IMR-90 (cell line): ENCODE data around the gene CENPX.

ENCODE experiments used
- CEBPB ChIP-seq: IDR thresholded peaks from 2 replicates; pipeline ENCODE4 v1.6.1; 2012; ENCODE audit warnings: low read depth, low read length, improper control_type of control experiment
- FOS ChIP-seq: fragments of 150-350 bp; IDR thresholded peaks from 2 replicates; pipeline ENCODE4 v1.6.1; 2016; ENCODE audit warnings: low read depth, low read length
- MAFK ChIP-seq: IDR thresholded peaks from 2 replicates; pipeline ENCODE4 v1.6.1; 2012; ENCODE audit warnings: low read depth, low read length, improper control_type of control experiment
- MAZ ChIP-seq: IDR thresholded peaks from 2 replicates; pipeline ENCODE4 v1.6.1; 2012; ENCODE audit warnings: low read depth, mild to moderate bottlenecking, low read length, improper control_type of control experiment, moderate library complexity, borderline replicate concordance
- MXI1 ChIP-seq: IDR thresholded peaks from 2 replicates; pipeline ENCODE4 v1.6.1; 2012; ENCODE audit warnings: low read depth, mild to moderate bottlenecking, low read length, moderate library complexity, borderline replicate concordance
- POLR2A ChIP-seq: IDR thresholded peaks from 2 replicates; pipeline ENCODE4 v1.6.1; 2012; ENCODE audit warnings: mild to moderate bottlenecking, low read depth, low read length
- RAD21 ChIP-seq: IDR thresholded peaks from 2 replicates; pipeline ENCODE4 v1.6.1; 2012; ENCODE audit warnings: low read length, improper control_type of control experiment
- RCOR1 ChIP-seq: IDR thresholded peaks from 2 replicates; pipeline ENCODE4 v1.6.1; 2012; ENCODE audit warnings: mild to moderate bottlenecking, low read length, improper control_type of control experiment; ENCODE audit not compliant: insufficient replicate concordance
- SMC3 ChIP-seq: fragments of 150-350 bp; IDR thresholded peaks from 2 replicates; pipeline ENCODE4 v1.6.1; 2016; ENCODE audit warnings: low read depth, mild to moderate bottlenecking, antibody characterized with exemption, low read length, moderate library complexity
- TF ChIP-seq, protein P1 (sequence below): conservative IDR thresholded peaks from 2 replicates; pipeline ENCODE4 v1.5.1; 2012; ENCODE audit warnings: mild to moderate bottlenecking, low read depth, low read length, improper control_type of control experiment
- TF ChIP-seq, protein P2 (sequence below): fragments of 150-350 bp; IDR thresholded peaks from 2 replicates; pipeline ENCODE4 v1.6.1; 2017; ENCODE audit warnings: mild to moderate bottlenecking, antibody characterized with exemption, low read length, low read depth
- TF ChIP-seq, protein P3 (sequence below): fragments of 150-350 bp; IDR thresholded peaks from 2 replicates; pipeline ENCODE4 v1.6.1; 2016; ENCODE audit warnings: low read depth, mild to moderate bottlenecking, low read length, moderate library complexity, borderline replicate concordance

DNA sequence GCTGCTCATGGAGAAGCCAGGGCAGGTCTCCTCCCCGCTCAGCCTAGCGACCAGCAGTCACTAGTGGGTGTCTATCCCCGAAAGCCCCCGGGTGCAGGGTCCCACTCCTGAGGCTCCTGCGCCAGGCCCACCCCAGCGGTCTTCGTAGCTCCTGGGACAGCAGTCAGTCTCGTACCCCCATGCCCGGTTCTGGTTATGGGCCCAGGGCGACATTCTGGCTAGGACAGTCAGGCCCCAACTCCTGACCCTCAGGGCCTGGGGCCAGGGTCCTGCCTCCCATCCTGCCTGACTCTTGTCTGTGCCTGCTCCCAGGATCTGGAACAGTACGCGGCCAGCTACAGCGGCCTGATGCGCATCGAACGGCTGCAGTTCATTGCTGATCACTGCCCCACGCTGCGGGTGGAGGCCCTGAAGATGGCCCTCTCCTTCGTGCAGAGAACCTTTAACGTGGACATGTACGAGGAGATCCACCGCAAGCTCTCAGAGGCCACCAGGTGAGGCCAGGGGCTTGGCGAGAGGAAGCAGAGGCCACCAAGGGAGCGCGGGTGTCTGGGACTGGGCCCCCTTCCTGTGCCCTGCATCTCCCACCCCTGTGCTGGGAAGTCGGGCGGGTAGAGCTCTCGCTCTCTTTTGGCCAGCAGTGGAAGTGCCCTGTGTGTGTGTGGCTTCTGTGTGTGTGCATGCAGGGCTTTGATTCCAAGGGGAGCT, 31.0 kb upstream of the CENPX start:
- TF ChIP-seq, protein P1, sequence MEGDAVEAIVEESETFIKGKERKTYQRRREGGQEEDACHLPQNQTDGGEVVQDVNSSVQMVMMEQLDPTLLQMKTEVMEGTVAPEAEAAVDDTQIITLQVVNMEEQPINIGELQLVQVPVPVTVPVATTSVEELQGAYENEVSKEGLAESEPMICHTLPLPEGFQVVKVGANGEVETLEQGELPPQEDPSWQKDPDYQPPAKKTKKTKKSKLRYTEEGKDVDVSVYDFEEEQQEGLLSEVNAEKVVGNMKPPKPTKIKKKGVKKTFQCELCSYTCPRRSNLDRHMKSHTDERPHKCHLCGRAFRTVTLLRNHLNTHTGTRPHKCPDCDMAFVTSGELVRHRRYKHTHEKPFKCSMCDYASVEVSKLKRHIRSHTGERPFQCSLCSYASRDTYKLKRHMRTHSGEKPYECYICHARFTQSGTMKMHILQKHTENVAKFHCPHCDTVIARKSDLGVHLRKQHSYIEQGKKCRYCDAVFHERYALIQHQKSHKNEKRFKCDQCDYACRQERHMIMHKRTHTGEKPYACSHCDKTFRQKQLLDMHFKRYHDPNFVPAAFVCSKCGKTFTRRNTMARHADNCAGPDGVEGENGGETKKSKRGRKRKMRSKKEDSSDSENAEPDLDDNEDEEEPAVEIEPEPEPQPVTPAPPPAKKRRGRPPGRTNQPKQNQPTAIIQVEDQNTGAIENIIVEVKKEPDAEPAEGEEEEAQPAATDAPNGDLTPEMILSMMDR, result no peak
- no peak for TF ChIP-seq CEBPB
- TF ChIP-seq, protein P2, sequence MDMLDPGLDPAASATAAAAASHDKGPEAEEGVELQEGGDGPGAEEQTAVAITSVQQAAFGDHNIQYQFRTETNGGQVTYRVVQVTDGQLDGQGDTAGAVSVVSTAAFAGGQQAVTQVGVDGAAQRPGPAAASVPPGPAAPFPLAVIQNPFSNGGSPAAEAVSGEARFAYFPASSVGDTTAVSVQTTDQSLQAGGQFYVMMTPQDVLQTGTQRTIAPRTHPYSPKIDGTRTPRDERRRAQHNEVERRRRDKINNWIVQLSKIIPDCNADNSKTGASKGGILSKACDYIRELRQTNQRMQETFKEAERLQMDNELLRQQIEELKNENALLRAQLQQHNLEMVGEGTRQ, result no peak
- TF ChIP-seq MAFK, result no peak
- no peak for TF ChIP-seq POLR2A
- TF ChIP-seq, protein P3, sequence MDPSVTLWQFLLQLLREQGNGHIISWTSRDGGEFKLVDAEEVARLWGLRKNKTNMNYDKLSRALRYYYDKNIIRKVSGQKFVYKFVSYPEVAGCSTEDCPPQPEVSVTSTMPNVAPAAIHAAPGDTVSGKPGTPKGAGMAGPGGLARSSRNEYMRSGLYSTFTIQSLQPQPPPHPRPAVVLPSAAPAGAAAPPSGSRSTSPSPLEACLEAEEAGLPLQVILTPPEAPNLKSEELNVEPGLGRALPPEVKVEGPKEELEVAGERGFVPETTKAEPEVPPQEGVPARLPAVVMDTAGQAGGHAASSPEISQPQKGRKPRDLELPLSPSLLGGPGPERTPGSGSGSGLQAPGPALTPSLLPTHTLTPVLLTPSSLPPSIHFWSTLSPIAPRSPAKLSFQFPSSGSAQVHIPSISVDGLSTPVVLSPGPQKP, result no peak
- no peak for TF ChIP-seq RAD21
- no peak for TF ChIP-seq MXI1
- TF ChIP-seq RCOR1, result no peak
- TF ChIP-seq FOS, result no peak
- TF ChIP-seq MAZ, result no peak
- TF ChIP-seq SMC3, result no peak
